ENCODE measurements around the gene PAPPA2.
A peak's percentile ranks its signal among the peaks of the same experiment; 100 is the strongest.

PAPPA2 gene

DNA sequence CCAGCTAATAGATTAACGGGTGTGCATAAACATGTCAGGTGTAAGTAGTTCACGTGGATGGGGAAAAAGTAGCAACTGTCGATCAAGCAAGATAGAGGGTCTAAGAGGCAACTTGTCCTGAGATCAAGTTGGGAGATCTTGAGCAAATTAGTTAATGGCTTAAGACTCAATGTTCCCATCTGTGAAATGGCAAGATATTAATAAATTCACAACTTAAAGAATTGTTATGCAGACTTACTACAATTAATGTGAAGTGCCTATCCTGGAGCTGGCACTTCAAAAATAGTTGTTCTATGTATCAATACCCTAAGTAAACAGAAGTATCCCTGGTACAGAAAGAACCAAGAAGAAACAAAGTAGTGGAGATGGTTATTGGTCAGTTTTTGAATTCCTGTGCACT lies 389.1 kb downstream of the PAPPA2 start (continued):
- TF ChIP-seq PRDM2 (tag by site-specific recombination; IDR thresholded peaks at IDR 0.05; ENCODE audit: borderline replicate concordance) (no peak), ZNF488 (tag by site-specific recombination; IDR thresholded peaks at IDR 0.05) (no peak), ZNF501 (tag by site-specific recombination; IDR thresholded peaks at IDR 0.05) (no peak), KLF7 (tag by site-specific recombination; IDR thresholded peaks at IDR 0.05; ENCODE audit: borderline replicate concordance) (no peak), TRIM28 (IDR thresholded peaks at IDR 0.05; ENCODE audit: borderline replicate concordance, low read length) (no peak), ZNF404 (tag by site-specific recombination; IDR thresholded peaks at IDR 0.05) (no peak)

DNA sequence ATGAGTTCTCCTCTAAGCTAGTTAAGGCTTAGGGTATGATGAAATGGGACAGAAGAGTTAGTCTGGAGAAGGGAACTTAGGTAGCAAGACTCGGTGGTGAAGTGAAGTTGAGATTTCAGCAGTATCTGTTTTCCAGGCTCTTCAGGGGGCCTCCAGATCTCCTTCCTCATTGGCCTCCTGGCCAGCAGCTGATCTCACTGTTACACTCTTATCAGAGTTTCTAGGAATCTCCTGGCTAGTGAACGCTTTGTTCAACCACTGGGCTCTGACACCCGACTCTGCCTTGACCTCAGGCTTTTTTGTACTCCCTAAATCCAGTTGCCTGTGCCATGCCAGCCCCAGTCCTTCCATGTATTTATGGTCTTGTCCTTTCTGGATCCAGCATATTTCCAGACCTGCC lies 390.5 kb downstream of the PAPPA2 start:
- Histone ChIP-seq H3K9me3 (ENCODE audit: control insufficient read depth, insufficient read depth, low read depth, low read length) (no peaks in the 10 kb centered on the region), H3K4me1 (ENCODE audit: control insufficient read depth, insufficient read depth, low read length) (no peaks in the 10 kb centered on the region), H3K36me3 (ENCODE audit: control insufficient read depth in 2 of 2, insufficient read depth in 1 of 2, low read length in 2 of 2) (no peaks in the 10 kb centered on the region), H3K27ac (ENCODE audit: extremely low read depth, low read depth, low read length) (no peak overlapping the region), H3K4me3 (ENCODE audit: low read depth, low read length) (no peak overlapping the region)
- POLR2A ChIA-PET: no interaction called here
- no peak for TF ChIP-seq ZNF473 (tag by site-specific recombination; IDR thresholded peaks at IDR 0.05)
- no peak for TF ChIP-seq ZNF221 (tag by site-specific recombination; IDR thresholded peaks at IDR 0.05; ENCODE audit: borderline replicate concordance)
- no peak for TF ChIP-seq HOXA7 (CRISPR knock-in tag; IDR thresholded peaks at IDR 0.05; ENCODE audit: borderline replicate concordance)
- peak; percentile 31; the same call in 1 of the 2 replicates for TF ChIP-seq GLIS1 (tag by site-specific recombination; IDR thresholded peaks at IDR 0.05)
- TF ChIP-seq ZSCAN16 (tag by site-specific recombination; IDR thresholded peaks at IDR 0.05): no peak
- TF ChIP-seq AEBP2 (tag by site-specific recombination; IDR thresholded peaks at IDR 0.05; ENCODE audit: borderline replicate concordance): no peak
- TF ChIP-seq PRDM4 (tag by site-specific recombination; IDR thresholded peaks at IDR 0.05): no peak
- no peak for TF ChIP-seq ZNF48 (tag by site-specific recombination; IDR thresholded peaks at IDR 0.05)
- CTCF ChIA-PET: interaction anchor here (0.8 kb wide), 1 partner anchor 294 kb away, joined by 4 read pairs; no protein-coding TSS in a partner anchor
